ENCODE measurements around the gene SOCS6. TPM values are rescaled to one million over a fixed set of nuclear protein-coding genes. Genes with fewer than 3 reads are reported as not detected.

SOCS6 gene
- total RNA-seq, 1 donor from 2014 or later = 29.3 TPM

GRCh38 chr18:70263336-70263735 lies 25.5 kb upstream of the SOCS6 start:
- DNase-seq (ENCODE audit: low spot score in 2 of 2, unreplicated experiment in 2 of 2) = no peak
- Mint-ChIP-seq H3K36me3 (no peaks in the 10 kb centered on the region), H3K4me1 (no peaks in the 10 kb centered on the region), H3K27me3 (ENCODE audit: low read depth) (no peaks in the 10 kb centered on the region), H3K4me3 (no peak overlapping the region), H3K9me3 (peaks cover 13% of the 10 kb centered on the region), H3K27ac (no peak overlapping the region)
- no peak for TF ChIP-seq CTCF (IDR thresholded peaks at IDR 0.05; ENCODE audit: unreplicated experiment)

DNA sequence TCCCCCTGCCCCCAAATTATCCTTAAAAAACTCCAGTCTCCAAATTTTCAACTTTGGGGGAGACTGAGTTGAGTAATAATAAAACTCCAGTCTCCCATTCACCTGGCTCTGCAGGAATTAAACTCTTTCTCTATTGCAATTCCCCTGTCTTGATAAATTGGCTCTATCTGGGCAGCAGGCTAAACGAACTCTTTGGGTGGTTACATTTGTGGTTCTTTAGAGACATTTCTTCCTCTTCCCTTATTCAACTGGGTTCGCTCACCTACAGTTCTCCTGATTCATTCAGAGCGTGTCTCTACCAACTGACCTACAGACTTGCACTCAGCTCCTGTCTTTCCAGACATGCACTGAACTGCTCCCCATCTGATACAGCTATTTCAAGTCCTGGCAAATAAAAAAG lies 17.1 kb upstream of the SOCS6 start:
- no peak for TF ChIP-seq CTCF (IDR thresholded peaks at IDR 0.05; ENCODE audit: unreplicated experiment)
- no peak overlapping the region for H3K27ac Mint-ChIP-seq
- no peak overlapping the region for H3K4me3 Mint-ChIP-seq
- peaks cover 5% of the 10 kb centered on the region for H3K4me1 Mint-ChIP-seq
- peaks cover 48% of the 10 kb centered on the region for H3K9me3 Mint-ChIP-seq
- peaks cover 3% of the 10 kb centered on the region for H3K36me3 Mint-ChIP-seq
- no peaks in the 10 kb centered on the region for H3K27me3 Mint-ChIP-seq (ENCODE audit: low read depth)
- DNase-seq (ENCODE audit: low spot score in 2 of 2, unreplicated experiment in 2 of 2) = no peak

DNA sequence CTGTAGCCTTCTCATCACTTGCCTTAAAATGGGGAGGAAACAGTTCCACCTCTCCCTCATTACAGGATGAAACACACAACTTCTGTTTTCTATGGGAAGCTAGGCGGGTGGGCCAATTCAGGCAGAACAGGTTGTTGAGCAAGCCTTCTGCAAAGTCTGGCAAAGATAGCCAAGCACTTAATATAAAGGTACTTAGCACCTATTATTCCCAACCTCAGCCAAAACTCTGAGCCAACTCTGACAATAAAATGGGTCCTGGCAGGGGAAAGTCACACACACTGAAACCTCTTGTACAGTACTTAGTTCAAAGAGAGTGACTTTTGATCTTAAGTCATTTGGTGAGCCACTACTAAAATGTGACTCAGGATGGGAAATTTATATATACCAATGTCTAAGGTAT lies 15.8 kb upstream of the SOCS6 start:
- no peak for DNase-seq (ENCODE audit: low spot score in 2 of 2, unreplicated experiment in 2 of 2)
- no peak for TF ChIP-seq CTCF (IDR thresholded peaks at IDR 0.05; ENCODE audit: unreplicated experiment)
- no peak overlapping the region for H3K27ac Mint-ChIP-seq
- no peak overlapping the region for H3K4me3 Mint-ChIP-seq
- H3K9me3 Mint-ChIP-seq = peaks cover 44% of the 10 kb centered on the region
- peaks cover 6% of the 10 kb centered on the region for H3K4me1 Mint-ChIP-seq
- H3K27me3 Mint-ChIP-seq (ENCODE audit: low read depth) = no peaks in the 10 kb centered on the region
- peaks cover 3% of the 10 kb centered on the region for H3K36me3 Mint-ChIP-seq

DNA sequence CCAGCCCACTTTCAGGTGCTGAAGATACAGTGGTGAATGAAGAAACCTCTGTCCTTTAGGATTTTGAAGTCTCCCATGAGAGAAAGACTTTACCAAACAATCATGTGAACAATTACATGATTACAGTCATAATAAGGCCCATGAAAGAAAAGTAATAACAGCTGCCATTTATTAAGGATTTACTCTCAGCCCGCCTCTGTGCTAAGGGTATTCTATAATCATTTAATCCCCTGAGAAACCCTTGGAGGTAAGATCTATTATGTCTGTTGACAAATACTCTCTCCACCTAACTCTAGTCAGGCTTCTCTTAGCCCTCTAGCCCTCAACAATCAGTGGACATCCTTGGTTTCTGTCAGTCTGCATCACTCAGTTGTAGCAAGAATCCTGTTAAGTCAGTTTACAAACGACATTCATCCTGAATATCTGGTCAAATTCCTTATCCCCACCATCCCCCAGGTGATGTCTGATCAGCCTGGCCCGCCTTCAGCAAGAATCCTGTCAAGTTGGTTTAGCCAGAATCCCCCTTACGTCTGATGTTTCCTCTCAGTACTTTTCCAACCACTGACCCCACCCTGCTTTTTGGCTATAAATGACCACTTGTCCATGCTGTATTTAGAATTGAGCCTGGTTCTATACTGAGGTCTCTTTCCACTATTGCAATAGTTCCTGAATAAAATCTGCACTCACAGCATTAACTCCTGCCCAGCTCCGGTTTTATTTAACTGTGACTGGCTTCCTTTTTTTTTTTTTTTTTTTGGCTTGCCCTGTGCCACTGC lies 12.2 kb upstream of the SOCS6 start:
- H3K4me1 Mint-ChIP-seq = peaks cover 6% of the 10 kb centered on the region
- no peak overlapping the region for H3K4me3 Mint-ChIP-seq
- peaks cover 3% of the 10 kb centered on the region for H3K36me3 Mint-ChIP-seq
- H3K27ac Mint-ChIP-seq = peak overlapping the region; percentile 18
- no peaks in the 10 kb centered on the region for H3K27me3 Mint-ChIP-seq (ENCODE audit: low read depth)
- DNase-seq (ENCODE audit: low spot score in 2 of 2, unreplicated experiment in 2 of 2) = no peak
- TF ChIP-seq CTCF (IDR thresholded peaks at IDR 0.05; ENCODE audit: unreplicated experiment) = no peak
- peaks cover 24% of the 10 kb centered on the region for H3K9me3 Mint-ChIP-seq

DNA sequence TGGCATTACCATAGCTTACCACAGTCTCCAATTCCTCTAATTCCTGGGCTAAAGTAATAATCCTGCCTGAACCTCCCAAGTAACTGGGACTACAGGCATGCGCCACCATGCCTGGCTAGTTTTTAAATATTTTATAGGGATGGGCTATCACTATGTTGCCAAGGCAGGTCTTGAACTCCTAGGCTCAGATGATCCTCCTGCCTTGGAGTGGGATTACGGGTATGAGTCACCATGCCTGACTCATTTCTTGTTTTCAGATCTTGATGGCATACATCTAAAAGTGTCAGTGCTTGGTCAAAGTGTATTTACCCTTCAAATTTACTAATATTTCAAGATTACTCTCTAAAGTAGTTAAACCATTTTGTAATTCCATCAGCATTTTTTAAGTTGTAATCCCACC lies 9.4 kb upstream of the SOCS6 start:
- Mint-ChIP-seq H3K9me3 (peaks cover 8% of the 10 kb centered on the region), H3K36me3 (no peaks in the 10 kb centered on the region), H3K27me3 (ENCODE audit: low read depth) (no peaks in the 10 kb centered on the region), H3K4me3 (no peak overlapping the region), H3K27ac (no peak overlapping the region), H3K4me1 (peaks cover 6% of the 10 kb centered on the region)
- DNase-seq (ENCODE audit: low spot score in 2 of 2, unreplicated experiment in 2 of 2) = no peak
- no peak for TF ChIP-seq CTCF (IDR thresholded peaks at IDR 0.05; ENCODE audit: unreplicated experiment)
